Activated CD8-positive, alpha-beta memory T cell treated with anti-CD3 and anti-CD28 coated beads, Interleukin-2, amount 10 ng/mL, durations not matched to agents 7 days and 5 days (primary cell): Measurements from ENCODE around the gene INPP5D. TPM values are rescaled to one million over a fixed set of nuclear protein-coding genes. Genes with fewer than 3 reads are reported as not detected.

Source experiments
- ATAC-seq: fragments of 150-1000 bp; cut with Tn5 transposase; one replicate; pipeline ENCODE4 v1.10.0; 2021; ENCODE audit warnings: moderate library complexity
- CTCF ChIA-PET: fragments of 350-600 bp; sonication (Branson Sonifier 250); formaldehyde crosslinking; loops from one replicate; lab custom pipeline; 2021; ENCODE audit warnings: antibody characterized with exemption; lab: Charles Lee
- DNase-seq: peaks from one replicate; pipeline ENCODE4 v3.0.0-alpha.2; 2020
- H3K27ac Mint-ChIP-seq: one replicate; pipeline ENCODE4 v1.8.0; 2021; ENCODE audit warnings: mild to moderate bottlenecking, mixed read lengths
- H3K27me3 Mint-ChIP-seq: one replicate; pipeline ENCODE4 v1.8.0; 2021; ENCODE audit warnings: mixed read lengths
- H3K36me3 Mint-ChIP-seq: one replicate; pipeline ENCODE4 v1.8.0; 2021; ENCODE audit warnings: mild to moderate bottlenecking, mixed read lengths
- H3K4me1 Mint-ChIP-seq: one replicate; pipeline ENCODE4 v1.8.0; 2021; ENCODE audit warnings: mixed read lengths
- H3K4me3 Mint-ChIP-seq: one replicate; pipeline ENCODE4 v1.8.0; 2021; ENCODE audit warnings: mild to moderate bottlenecking, moderate library complexity, mixed read lengths
- H3K9me3 Mint-ChIP-seq: one replicate; pipeline ENCODE4 v1.8.0; 2022; ENCODE audit warnings: low read depth, mixed read lengths
- total RNA-seq, 2 experiments: library from RNA; stranded (reverse); gene quantifications; one replicate each; pipeline ENCODE4 v1.2.3, GENCODE V29; 2021

The INPP5D gene
- total RNA-seq, 2 experiments from 2014 or later = 140 to 152 TPM

DNA sequence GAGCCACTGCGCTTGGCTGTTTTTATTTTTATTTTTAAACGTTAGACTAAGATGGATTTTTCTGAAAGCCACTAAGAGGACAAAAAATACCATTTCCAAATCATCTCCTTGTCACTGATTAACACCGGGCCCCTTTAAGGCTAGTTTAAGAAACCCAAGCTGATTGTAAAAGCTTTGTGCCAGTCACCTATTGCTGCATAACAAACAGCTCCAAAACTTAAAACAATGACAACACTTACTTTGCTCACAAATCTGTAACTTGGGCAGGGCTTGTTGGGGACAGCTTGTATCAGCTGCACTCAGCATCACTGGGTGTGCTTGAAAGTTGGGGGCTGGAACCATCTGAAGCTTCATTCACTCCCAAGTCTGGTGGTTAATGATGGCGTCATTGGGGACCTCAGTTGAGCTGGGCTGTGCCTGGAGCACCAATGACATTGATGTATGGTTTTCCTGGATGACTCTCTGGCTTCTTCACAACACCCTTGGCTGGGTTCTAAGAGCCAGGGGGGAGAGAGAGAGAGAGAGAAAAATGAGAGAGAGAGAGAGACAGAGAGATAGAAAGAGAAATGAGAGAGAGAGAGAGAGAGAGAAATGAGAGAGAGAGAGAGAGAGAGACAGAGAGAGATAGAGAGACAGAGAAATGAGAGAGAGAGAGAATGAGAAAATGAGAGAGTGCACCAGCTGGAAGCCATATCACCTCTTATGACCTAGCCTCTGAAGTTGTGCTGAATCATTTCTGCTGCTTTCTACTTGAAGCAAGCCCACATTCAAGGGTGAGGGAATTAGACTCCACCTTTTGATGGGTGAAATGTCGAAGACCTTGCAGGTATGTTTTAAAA is 165.3 kb downstream of the INPP5D start:
- peaks cover 2% of the 10 kb centered on the region for H3K27me3 Mint-ChIP-seq
- H3K27ac Mint-ChIP-seq = peak overlapping the region; percentile 12
- no peak overlapping the region for H3K4me3 Mint-ChIP-seq
- peaks cover 30% of the 10 kb centered on the region for H3K4me1 Mint-ChIP-seq
- no peaks in the 10 kb centered on the region for H3K36me3 Mint-ChIP-seq
- no peaks in the 10 kb centered on the region for H3K9me3 Mint-ChIP-seq
- CTCF ChIA-PET = interaction anchor here (2.1 to 2.6 kb wide), 2 partner anchors 26 to 164 kb away, joined by 8 to 11 read pairs; partner anchors contain the start of genes ATG16L1 and INPP5D
- DNase-seq (no peak), ATAC-seq (no peak)

DNA sequence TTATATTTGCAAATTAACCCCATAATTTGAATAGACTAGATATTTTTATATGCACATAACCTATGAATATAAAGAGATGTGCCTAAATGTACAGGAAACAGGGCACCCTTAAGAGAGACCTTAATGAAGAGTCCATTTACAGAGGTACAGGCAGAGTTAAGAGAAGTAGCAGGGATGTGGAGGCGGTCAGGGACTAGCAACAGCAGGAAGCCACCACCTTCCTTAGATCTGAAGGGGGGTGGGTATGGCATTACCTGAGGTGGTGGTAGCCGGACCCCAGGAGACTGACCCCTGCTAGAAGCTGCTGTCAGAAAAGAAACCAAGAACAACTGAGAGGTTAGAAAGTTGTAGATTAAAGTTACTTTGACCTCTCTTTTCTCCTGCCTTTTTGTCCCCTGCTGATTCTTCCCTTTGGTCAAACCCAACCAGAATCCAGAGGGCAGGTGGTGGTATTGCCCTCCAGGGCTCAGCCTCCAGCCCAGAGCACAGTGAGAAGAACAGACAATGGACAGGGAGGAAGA is 166.4 kb downstream of the INPP5D start:
- DNase-seq (no peak), ATAC-seq (no peak)
- CTCF ChIA-PET = interaction anchor here (2.6 kb wide), 1 partner anchor 24 kb away, joined by 11 read pairs; the partner anchor contains the start of gene ATG16L1
- Mint-ChIP-seq H3K4me1 (peaks cover 40% of the 10 kb centered on the region), H3K36me3 (no peaks in the 10 kb centered on the region), H3K9me3 (no peaks in the 10 kb centered on the region), H3K27me3 (peaks cover 2% of the 10 kb centered on the region), H3K4me3 (no peak overlapping the region), H3K27ac (no peak overlapping the region)

DNA sequence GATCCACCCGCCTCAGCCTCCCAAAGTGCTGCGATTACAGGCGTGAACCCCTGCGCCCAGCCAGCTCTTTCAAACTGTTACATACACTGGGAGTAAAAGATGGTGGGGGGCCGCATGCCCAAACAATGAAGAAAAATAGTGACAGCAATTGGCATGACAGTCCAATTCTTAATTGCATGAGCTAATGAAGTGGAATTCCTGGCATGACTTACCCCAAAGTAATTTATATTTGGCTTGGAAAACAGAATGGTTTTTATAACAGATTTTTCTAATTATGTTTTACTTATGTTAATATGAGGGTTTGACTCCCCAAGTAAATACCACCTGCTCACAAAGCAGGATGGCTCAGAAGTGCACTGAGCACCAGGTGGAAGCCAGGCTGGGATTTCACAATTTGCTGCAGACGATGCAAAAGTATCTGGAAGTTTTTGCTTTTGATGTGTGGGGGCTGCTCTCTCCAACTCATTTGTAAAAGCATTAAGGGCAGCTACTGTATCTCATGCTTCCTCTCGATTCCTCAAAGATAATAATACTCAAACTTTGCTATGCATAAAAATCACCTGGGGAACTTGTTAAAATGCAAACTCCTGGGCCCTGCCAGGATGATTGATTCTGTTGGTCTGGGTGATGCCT is 167.3 kb downstream of the INPP5D start:
- CTCF ChIA-PET = interaction anchor here (2.6 kb wide), 1 partner anchor 23 kb away, joined by 11 read pairs; the partner anchor contains the start of gene ATG16L1
- no peak overlapping the region for H3K27ac Mint-ChIP-seq
- no peak overlapping the region for H3K4me3 Mint-ChIP-seq
- no peaks in the 10 kb centered on the region for H3K9me3 Mint-ChIP-seq
- DNase-seq (no peak), ATAC-seq (no peak)
- peaks cover 48% of the 10 kb centered on the region for H3K4me1 Mint-ChIP-seq
- no peaks in the 10 kb centered on the region for H3K36me3 Mint-ChIP-seq
- H3K27me3 Mint-ChIP-seq = peaks cover 2% of the 10 kb centered on the region

- Mint-ChIP-seq H3K4me1 (peaks cover 56% of the 10 kb centered on the region), H3K27ac (no peak overlapping the region), H3K36me3 (no peaks in the 10 kb centered on the region), H3K9me3 (no peaks in the 10 kb centered on the region), H3K4me3 (no peak overlapping the region), H3K27me3 (peaks cover 2% of the 10 kb centered on the region)
- ATAC-seq = no peak
- CTCF ChIA-PET = interaction anchor here (0.5 to 2.6 kb wide), 4 partner anchors 14 to 168 kb away, joined by 3 to 11 read pairs (median 3); partner anchors contain the start of genes ATG16L1 and INPP5D
- no peak for DNase-seq
Measured at GRCh38 chr2:233228376-233228775, 168.2 kb downstream of the INPP5D start.

GRCh38 chr2:233233618-233234230 is 173.6 kb downstream of the INPP5D start:
- Mint-ChIP-seq H3K27me3 (no peaks in the 10 kb centered on the region), H3K9me3 (peaks cover 4% of the 10 kb centered on the region), H3K4me3 (peak overlapping the region; percentile 41), H3K27ac (peak overlapping the region; percentile 89), H3K4me1 (peaks cover 75% of the 10 kb centered on the region), H3K36me3 (peaks cover 8% of the 10 kb centered on the region)
- DNase-seq (no peak), ATAC-seq (no peak)
- CTCF ChIA-PET = interaction anchor here (0.9 to 5.7 kb wide), 5 partner anchors 10 to 35 kb away, joined by 3 to 47 read pairs (median 3); partner anchors contain the start of gene ATG16L1

DNA sequence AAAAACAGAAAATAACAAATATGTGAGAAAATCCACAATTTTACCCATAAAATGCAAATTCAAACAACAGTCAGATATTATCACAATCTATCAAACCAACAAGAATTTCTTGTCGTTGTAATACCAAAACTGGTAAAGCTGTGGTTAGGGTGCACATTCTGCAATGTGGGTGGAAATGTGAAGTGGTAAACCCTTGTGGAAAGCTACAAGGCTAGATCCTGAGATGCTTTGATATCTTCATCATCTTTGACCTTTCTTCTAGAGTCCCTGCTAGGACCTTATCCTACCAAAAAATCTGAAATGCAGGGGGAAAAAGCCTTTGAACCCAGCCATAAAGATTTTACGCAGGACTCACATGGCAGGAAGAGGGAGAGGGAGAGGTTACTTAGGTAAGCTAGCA is 174.1 kb downstream of the INPP5D start:
- peak overlapping the region; percentile 89 for H3K27ac Mint-ChIP-seq
- H3K27me3 Mint-ChIP-seq = no peaks in the 10 kb centered on the region
- peaks cover 12% of the 10 kb centered on the region for H3K36me3 Mint-ChIP-seq
- CTCF ChIA-PET = interaction anchor here (0.9 to 5.7 kb wide), 6 partner anchors 10 to 180 kb away, joined by 3 to 47 read pairs (median 3); partner anchors contain the start of gene ATG16L1
- peaks cover 78% of the 10 kb centered on the region for H3K4me1 Mint-ChIP-seq
- peak; percentile 34 for ATAC-seq
- peak overlapping the region; percentile 41 for H3K4me3 Mint-ChIP-seq
- peak; percentile 74 for DNase-seq
- peaks cover 4% of the 10 kb centered on the region for H3K9me3 Mint-ChIP-seq

DNA sequence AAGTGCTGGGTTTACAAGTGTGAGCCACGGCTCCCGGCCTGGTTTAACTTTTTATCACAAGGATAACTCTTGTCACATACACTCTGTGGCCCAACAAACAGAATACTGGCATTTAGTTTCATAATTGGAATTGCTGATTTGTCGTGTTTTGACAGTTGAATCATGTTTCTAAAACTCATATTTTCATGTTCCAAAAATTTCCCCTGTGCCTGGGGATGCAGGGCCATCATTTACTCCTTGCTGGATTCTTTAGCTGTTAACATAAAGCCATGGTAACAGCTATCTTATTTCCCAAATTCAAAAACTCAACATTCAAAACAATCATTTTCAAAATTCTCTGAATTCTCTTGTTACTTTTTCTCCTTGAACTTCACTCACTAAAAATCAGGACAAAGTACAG is 174.9 kb downstream of the INPP5D start:
- no peak for ATAC-seq
- Mint-ChIP-seq H3K9me3 (peaks cover 4% of the 10 kb centered on the region), H3K27ac (peak overlapping the region; percentile 72), H3K4me3 (peak overlapping the region; percentile 16), H3K4me1 (peaks cover 78% of the 10 kb centered on the region), H3K27me3 (no peaks in the 10 kb centered on the region), H3K36me3 (peaks cover 14% of the 10 kb centered on the region)
- CTCF ChIA-PET = interaction anchor here (1.1 to 5.7 kb wide), 4 partner anchors 11 to 181 kb away, joined by 3 to 47 read pairs (median 3); partner anchors contain the start of gene ATG16L1
- DNase-seq = no peak

- DNase-seq = no peak
- CTCF ChIA-PET = interaction anchor here (2.2 kb wide), 1 partner anchor 15 kb away, joined by 11 read pairs; the partner anchor contains the start of gene ATG16L1
- ATAC-seq = no peak
- Mint-ChIP-seq H3K9me3 (peaks cover 4% of the 10 kb centered on the region), H3K27ac (no peak overlapping the region), H3K4me3 (no peak overlapping the region), H3K4me1 (peaks cover 77% of the 10 kb centered on the region), H3K36me3 (peaks cover 14% of the 10 kb centered on the region), H3K27me3 (no peaks in the 10 kb centered on the region)
Measured at GRCh38 chr2:233235977-233236376, 175.8 kb downstream of the INPP5D start.

DNA sequence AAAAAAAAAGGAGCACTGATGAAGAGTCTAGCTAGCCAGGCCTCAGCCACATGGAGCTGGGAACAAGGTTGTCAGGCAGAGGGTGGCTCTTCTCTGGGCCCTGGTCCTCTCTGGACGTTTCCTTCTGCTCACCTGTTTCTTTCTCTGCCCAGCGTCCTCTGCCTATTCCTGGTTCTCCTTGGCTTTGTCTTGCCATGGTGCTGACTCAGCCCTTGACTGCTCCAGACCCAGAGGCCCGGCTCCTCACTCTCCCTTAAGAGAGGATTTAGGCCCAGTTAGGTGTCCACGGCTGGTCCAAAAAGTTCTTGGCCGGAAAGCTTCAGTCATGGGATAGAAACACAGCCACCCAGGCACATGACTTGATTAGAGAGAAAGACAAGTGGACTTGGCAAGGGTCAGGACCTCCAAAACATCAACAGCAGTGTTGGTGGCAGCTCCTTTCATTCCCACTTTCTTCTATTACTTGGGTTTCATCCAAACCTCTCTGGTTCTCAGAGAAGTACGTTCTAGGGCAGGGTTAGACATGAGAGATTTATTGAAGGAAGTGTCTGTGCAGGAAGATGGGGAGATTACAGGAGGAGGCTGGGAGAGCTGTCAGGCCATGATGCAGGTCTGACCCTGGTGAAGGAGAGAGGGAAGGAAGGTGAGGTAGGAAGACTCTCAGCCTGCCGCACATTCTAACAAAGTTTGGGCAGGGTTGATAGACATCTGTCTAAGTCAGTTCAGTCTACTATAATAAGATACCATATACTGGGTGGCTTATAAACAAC is 176.9 kb downstream of the INPP5D start:
- H3K4me1 Mint-ChIP-seq = peaks cover 75% of the 10 kb centered on the region
- H3K27ac Mint-ChIP-seq = no peak overlapping the region
- peaks cover 4% of the 10 kb centered on the region for H3K9me3 Mint-ChIP-seq
- H3K36me3 Mint-ChIP-seq = peaks cover 14% of the 10 kb centered on the region
- H3K4me3 Mint-ChIP-seq = no peak overlapping the region
- ATAC-seq (no peak), DNase-seq (no peak)
- CTCF ChIA-PET = interaction anchor here (0.9 to 2.2 kb wide), 3 partner anchors 10 to 89 kb away, joined by 3 to 11 read pairs (median 4); partner anchors contain the start of gene ATG16L1
- H3K27me3 Mint-ChIP-seq = no peaks in the 10 kb centered on the region

DNA sequence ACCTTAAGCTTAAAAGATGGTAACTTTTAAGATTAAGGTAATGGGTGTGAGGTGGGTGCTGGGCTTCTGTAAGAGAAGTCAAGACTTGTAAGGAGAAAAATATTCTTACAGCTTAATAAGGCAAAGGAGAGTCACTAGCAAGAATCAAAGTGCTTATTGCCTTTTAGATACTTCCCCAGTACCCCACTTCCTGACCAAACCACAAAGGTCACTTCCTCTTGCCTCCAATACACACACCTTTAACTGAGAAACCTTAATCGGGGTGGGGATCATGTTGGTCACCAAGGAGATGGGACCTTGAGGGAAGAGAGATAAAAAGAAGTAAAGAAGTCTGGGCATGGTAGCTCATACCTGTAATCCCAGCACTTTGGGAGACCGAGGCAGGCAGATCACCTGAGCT is 180.8 kb downstream of the INPP5D start:
- CTCF ChIA-PET = interaction anchor here (0.7 to 4.7 kb wide), 7 partner anchors 10 to 180 kb away, joined by 3 to 24 read pairs (median 4); partner anchors contain the start of gene ATG16L1
- no peaks in the 10 kb centered on the region for H3K27me3 Mint-ChIP-seq
- ATAC-seq (peak; percentile 71), DNase-seq (peak; percentile 82)
- peaks cover 4% of the 10 kb centered on the region for H3K9me3 Mint-ChIP-seq
- peak overlapping the region; percentile 92 for H3K27ac Mint-ChIP-seq
- peaks cover 59% of the 10 kb centered on the region for H3K4me1 Mint-ChIP-seq
- peaks cover 12% of the 10 kb centered on the region for H3K36me3 Mint-ChIP-seq
- peak overlapping the region; percentile 48 for H3K4me3 Mint-ChIP-seq

DNA sequence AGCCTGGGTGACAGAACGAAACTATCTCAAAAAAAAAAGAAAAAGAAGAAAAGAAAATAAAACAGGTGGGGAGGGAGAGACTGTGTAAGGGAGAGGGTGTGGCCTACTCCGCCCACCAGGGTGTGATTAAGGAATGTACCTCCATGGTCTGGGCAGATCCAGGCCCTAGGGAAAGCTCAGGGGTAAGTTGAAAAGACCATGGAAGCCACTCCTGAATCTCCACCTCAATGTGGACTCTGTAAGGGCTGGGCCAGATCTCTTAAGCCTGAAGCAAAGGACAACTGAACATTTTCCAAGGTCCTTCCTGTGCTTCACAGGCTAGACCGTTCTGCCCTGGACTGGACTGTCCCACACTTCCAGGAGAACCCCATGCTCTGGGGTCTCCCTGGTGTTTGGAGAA is 181.7 kb downstream of the INPP5D start:
- Mint-ChIP-seq H3K27me3 (no peaks in the 10 kb centered on the region), H3K27ac (peak overlapping the region; percentile 69), H3K9me3 (peaks cover 4% of the 10 kb centered on the region), H3K36me3 (peaks cover 11% of the 10 kb centered on the region), H3K4me3 (no peak overlapping the region), H3K4me1 (peaks cover 57% of the 10 kb centered on the region)
- CTCF ChIA-PET = interaction anchor here (1.0 to 4.7 kb wide), 4 partner anchors 10 to 181 kb away, joined by 4 to 24 read pairs (median 14); partner anchors contain the start of gene ATG16L1
- DNase-seq = no peak
- no peak for ATAC-seq
